K562 (cell line): Measurements from ENCODE around the gene ZCCHC14. TPM values are rescaled to one million over a fixed set of nuclear protein-coding genes. Genes with fewer than 3 reads are reported as not detected.

Experiments used
- MYBL2 ChIP-seq, 2 experiments: fragments of 450-650 bp in 1 of 2; sonication (generic) in 1 of 2; formaldehyde crosslinking in 1 of 2; IDR thresholded peaks; 2 replicates each; pipeline versions ENCODE4 v1.6.1 to v1.8.1; 2017 to 2022; ENCODE audit warnings: borderline replicate concordance in 1 of 2, inconsistent platforms in 1 of 2, low read depth in 1 of 2, mild to moderate bottlenecking in 1 of 2, missing genetic modification reagents in 1 of 2, moderate library complexity in 1 of 2
- RB1 ChIP-seq: fragments of 450-650 bp; IDR thresholded peaks from 2 replicates; pipeline ENCODE4 v1.6.1; 2017; ENCODE audit warnings: low read depth, mild to moderate bottlenecking
- XRCC5 ChIP-seq: fragments of 200-400 bp; formaldehyde crosslinking; IDR thresholded peaks from 2 replicates; pipeline ENCODE4 v1.6.1; 2017; ENCODE audit warnings: low read depth, mild to moderate bottlenecking, low read length
- ZSCAN29 ChIP-seq: fragments of 450-650 bp; IDR thresholded peaks from 2 replicates; pipeline ENCODE4 v1.6.1; 2017
- polyA plus RNA-seq, 8 experiments: library from polyadenylated mRNA; depleted of rRNA in 4 of 8; stranded (reverse) in 5 of 8; unstranded in 3 of 8; fragments of >200 nt; fragmentation: Nextera tagmentation in 2 of 8; fragmentation: Illumina TruSeq in 1 of 8; extraction: Ambion mirVana in 2 of 8; extraction: Trizol in 1 of 8; gene quantifications; 2 replicates each; pipeline versions ENCODE4 v1.2.1 to v1.2.3, GENCODE V29; 2011 to 2014; ENCODE audit warnings: inconsistent platforms in 1 of 8, missing spikeins in 1 of 8
- total RNA-seq, 7 experiments: library from RNA; depleted of rRNA in 6 of 7; stranded (reverse); fragments of >200 nt in 6 of 7; fragmentation: Illumina TruSeq in 2 of 7; extraction: Trizol in 2 of 7; gene quantifications; 2 replicates each; pipeline versions ENCODE4 v1.2.1 to v1.2.3, GENCODE V29; 2011 to 2021; ENCODE audit warnings: low replicate concordance in 1 of 7
- TF ChIP-seq, protein P1 (sequence below): fragments of 250-450 bp; sonication (Bioruptor Pico); IDR thresholded peaks from 2 replicates; pipeline ENCODE4 v1.8.0; 2022; ENCODE audit warnings: inconsistent platforms
- TF ChIP-seq, protein P2 (sequence below): fragments of 450-650 bp; IDR thresholded peaks from 2 replicates; pipeline ENCODE4 v1.7.1; 2018; ENCODE audit warnings: mild to moderate bottlenecking, low read depth; ENCODE audit not compliant: partially characterized antibody
- TF ChIP-seq, protein P3 (sequence below): fragments of 450-650 bp; formaldehyde crosslinking; IDR thresholded peaks from 2 replicates; pipeline ENCODE4 v1.4.0; 2020; ENCODE audit warnings: mild to moderate bottlenecking, moderate library complexity

ZCCHC14 gene
- total and polyA plus RNA-seq, 9 of the 15 experiments (the other 6 are each of a cell fraction or from before 2014, with no cell fraction given) = 1.5 to 12.4 (median 2.9) TPM

DNA sequence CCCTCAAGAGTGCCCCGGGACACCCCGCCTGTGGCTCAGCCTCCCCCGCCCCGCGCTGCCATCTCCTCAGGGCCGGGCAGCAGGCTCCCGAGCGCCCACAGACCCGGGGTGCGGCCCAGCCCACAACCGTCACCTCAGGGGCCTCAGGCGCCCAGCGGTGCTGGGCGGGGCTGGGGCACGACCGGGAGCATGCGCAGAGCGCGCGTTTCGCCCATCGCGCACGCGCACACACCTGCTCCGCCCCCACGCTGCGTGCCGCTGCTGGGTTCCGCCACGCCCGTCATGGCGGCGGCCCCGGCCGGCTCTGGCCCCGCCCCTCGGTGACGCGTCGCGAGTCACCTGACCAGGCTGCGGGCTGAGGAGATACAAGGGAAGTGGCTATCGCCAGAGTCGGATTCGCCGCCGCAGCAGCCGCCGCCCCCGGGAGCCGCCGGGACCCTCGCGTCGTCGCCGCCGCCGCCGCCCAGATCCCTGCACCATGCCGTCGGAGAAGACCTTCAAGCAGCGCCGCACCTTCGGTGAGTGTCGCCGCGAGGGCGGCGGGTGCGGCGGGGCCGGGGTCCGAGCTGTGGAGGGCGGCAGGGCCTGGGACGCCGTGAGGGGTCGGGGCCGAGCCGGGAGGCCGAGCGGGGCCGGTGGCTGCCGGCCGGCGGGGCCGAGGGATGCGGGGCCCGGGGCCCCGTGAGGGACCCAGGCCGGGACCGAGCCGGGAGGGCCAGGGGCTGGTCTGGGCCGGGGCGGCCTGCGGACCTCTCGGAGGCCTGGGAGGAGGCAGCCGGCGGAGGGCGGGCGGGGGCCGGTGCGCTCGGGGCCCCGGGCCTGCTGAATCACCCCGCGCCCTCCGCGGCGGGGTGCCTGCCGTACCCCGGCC, 100.6 kb downstream of the ZCCHC14 start, which contains the start of gene MAP1LC3B (continued):
- TF ChIP-seq, protein P1, sequence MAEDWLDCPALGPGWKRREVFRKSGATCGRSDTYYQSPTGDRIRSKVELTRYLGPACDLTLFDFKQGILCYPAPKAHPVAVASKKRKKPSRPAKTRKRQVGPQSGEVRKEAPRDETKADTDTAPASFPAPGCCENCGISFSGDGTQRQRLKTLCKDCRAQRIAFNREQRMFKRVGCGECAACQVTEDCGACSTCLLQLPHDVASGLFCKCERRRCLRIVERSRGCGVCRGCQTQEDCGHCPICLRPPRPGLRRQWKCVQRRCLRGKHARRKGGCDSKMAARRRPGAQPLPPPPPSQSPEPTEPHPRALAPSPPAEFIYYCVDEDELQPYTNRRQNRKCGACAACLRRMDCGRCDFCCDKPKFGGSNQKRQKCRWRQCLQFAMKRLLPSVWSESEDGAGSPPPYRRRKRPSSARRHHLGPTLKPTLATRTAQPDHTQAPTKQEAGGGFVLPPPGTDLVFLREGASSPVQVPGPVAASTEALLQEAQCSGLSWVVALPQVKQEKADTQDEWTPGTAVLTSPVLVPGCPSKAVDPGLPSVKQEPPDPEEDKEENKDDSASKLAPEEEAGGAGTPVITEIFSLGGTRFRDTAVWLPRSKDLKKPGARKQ = no peak
- TF ChIP-seq ZSCAN29 = no peak
- TF ChIP-seq XRCC5 = no peak
- TF ChIP-seq, protein P2, sequence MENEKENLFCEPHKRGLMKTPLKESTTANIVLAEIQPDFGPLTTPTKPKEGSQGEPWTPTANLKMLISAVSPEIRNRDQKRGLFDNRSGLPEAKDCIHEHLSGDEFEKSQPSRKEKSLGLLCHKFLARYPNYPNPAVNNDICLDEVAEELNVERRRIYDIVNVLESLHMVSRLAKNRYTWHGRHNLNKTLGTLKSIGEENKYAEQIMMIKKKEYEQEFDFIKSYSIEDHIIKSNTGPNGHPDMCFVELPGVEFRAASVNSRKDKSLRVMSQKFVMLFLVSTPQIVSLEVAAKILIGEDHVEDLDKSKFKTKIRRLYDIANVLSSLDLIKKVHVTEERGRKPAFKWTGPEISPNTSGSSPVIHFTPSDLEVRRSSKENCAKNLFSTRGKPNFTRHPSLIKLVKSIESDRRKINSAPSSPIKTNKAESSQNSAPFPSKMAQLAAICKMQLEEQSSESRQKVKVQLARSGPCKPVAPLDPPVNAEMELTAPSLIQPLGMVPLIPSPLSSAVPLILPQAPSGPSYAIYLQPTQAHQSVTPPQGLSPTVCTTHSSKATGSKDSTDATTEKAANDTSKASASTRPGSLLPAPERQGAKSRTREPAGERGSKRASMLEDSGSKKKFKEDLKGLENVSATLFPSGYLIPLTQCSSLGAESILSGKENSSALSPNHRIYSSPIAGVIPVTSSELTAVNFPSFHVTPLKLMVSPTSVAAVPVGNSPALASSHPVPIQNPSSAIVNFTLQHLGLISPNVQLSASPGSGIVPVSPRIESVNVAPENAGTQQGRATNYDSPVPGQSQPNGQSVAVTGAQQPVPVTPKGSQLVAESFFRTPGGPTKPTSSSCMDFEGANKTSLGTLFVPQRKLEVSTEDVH = peak; percentile 46
- TF ChIP-seq MYBL2 (IDR thresholded peaks at IDR 0.05; ENCODE audit: low read depth) = no peak
- TF ChIP-seq MYBL2 (CRISPR knock-in tag; IDR thresholded peaks at IDR 0.05; ENCODE audit: borderline replicate concordance) = no peak
- peak; percentile 77 for TF ChIP-seq RB1
- TF ChIP-seq, protein P3, sequence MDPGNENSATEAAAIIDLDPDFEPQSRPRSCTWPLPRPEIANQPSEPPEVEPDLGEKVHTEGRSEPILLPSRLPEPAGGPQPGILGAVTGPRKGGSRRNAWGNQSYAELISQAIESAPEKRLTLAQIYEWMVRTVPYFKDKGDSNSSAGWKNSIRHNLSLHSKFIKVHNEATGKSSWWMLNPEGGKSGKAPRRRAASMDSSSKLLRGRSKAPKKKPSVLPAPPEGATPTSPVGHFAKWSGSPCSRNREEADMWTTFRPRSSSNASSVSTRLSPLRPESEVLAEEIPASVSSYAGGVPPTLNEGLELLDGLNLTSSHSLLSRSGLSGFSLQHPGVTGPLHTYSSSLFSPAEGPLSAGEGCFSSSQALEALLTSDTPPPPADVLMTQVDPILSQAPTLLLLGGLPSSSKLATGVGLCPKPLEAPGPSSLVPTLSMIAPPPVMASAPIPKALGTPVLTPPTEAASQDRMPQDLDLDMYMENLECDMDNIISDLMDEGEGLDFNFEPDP (CRISPR knock-in tag) = no peak
